ENCODE data around the gene PAPOLB. TPM values are rescaled to one million over a fixed set of nuclear protein-coding genes. Genes with fewer than 3 reads are reported as not detected.

The PAPOLB gene
- total RNA-seq, 2 experiments from 2014 or later, result not detected

DNA sequence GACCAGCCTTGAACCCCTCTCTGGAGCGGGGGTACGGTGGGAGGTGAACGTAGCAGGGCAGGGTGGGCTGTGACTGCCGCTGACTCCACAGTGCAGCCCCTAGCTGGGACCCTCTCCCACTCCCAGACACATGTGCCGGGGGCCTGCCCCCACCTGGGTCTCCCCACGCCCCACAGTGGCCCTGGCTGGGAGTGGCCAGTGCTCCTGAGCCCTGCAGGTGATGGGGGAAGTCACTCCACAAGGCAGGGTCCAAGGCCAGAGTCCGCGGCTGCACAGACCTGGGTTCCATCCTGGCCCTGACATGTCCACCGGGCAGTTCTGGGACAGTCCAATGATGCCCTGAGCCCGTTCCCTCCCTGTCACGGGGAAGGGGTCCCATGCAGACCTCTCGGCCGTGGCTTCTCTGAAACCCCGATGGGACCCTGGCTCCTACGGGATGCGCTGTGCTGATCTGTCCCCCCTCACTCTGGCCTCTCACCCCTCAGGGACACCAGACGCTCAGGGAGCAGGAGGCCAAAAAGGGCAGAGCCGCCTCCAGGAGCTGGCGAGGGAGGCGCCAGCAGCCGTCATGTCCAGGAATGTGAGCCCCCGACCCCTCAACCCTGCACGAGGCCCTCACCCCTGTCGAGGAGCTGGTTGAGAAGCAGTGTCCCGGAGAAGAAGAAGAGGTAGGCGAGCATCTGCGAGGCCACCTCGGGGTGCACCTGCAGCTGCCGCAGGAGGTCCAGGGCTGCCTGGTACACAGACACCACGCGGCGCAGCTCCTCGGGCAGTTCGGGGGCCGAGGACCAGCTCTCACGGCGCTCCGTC, 46.0 kb downstream of the PAPOLB start:
- Mint-ChIP-seq H3K9me3 (no peaks in the 10 kb centered on the region), H3K27me3 (ENCODE audit: low read depth) (peaks cover 15% of the 10 kb centered on the region), H3K36me3 (ENCODE audit: low read depth) (no peaks in the 10 kb centered on the region), H3K27ac (no peak overlapping the region), H3K4me3 (no peak overlapping the region), H3K4me1 (ENCODE audit: low read depth) (no peaks in the 10 kb centered on the region)
- intact Hi-C loops (cut with micrococcal nuclease), result no loop called here
- CTCF ChIA-PET, result interaction anchor here (0.6 to 1.4 kb wide), 4 partner anchors 9 to 129 kb away, joined by 3 read pairs; no protein-coding TSS in a partner anchor
- DNase-seq, result no peak

DNA sequence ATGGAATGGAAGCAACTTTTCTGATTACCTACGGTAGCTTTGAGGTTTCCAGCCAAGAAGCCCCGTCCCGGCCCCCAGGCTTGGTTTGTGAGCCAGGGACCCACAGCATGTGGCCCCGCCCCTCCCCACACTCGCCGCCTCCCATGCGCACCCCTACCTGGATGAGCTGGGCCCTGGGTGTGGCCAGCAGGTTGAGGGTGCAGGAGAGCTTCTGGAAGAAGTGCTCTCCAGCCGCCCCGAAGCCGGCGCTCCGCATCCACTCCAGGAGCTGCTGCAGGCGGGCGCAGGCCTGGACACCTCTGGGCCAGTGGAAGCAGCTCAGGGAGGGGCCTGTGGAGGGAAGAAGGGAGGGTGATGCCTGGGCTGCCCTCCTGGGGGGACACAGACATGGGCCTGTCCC, 46.7 kb downstream of the PAPOLB start:
- Mint-ChIP-seq H3K27ac (no peak overlapping the region), H3K4me3 (no peak overlapping the region), H3K27me3 (ENCODE audit: low read depth) (peaks cover 19% of the 10 kb centered on the region), H3K36me3 (ENCODE audit: low read depth) (no peaks in the 10 kb centered on the region), H3K4me1 (ENCODE audit: low read depth) (peaks cover 4% of the 10 kb centered on the region), H3K9me3 (no peaks in the 10 kb centered on the region)
- CTCF ChIA-PET, result interaction anchor here (0.6 to 1.4 kb wide), 2 partner anchors 10 to 130 kb away, joined by 3 read pairs; no protein-coding TSS in a partner anchor
- DNase-seq, result no peak
- intact Hi-C loops (cut with micrococcal nuclease), result no loop called here

DNA sequence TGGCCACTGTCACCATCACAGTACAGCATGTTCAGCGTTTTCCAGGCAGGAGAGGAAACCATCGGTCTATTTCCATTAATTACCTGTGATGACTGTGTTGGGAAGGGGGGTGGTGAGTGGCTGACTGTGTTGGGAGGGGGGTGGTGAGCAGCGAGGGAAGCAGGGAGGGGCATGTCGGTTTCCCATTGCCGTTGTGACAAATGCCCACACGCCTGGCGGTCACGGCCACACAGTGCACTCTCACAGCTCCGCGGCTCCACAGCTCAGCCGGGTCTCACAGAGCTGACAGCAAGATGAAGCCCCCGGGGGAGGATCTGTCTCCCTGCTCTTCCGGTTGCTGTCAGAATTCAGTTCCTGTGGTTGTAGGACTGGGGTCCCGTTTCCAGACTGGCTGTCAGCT, 47.4 kb downstream of the PAPOLB start:
- CTCF ChIA-PET, result interaction anchor here (1.4 kb wide), 1 partner anchor 11 kb away, joined by 3 read pairs; no protein-coding TSS in a partner anchor
- intact Hi-C loops (cut with micrococcal nuclease), result no loop called here
- H3K4me3 Mint-ChIP-seq, result no peak overlapping the region
- peaks cover 4% of the 10 kb centered on the region for H3K4me1 Mint-ChIP-seq (ENCODE audit: low read depth)
- DNase-seq, result no peak
- H3K27ac Mint-ChIP-seq, result no peak overlapping the region
- no peaks in the 10 kb centered on the region for H3K36me3 Mint-ChIP-seq (ENCODE audit: low read depth)
- H3K27me3 Mint-ChIP-seq (ENCODE audit: low read depth), result peaks cover 19% of the 10 kb centered on the region
- no peaks in the 10 kb centered on the region for H3K9me3 Mint-ChIP-seq

DNA sequence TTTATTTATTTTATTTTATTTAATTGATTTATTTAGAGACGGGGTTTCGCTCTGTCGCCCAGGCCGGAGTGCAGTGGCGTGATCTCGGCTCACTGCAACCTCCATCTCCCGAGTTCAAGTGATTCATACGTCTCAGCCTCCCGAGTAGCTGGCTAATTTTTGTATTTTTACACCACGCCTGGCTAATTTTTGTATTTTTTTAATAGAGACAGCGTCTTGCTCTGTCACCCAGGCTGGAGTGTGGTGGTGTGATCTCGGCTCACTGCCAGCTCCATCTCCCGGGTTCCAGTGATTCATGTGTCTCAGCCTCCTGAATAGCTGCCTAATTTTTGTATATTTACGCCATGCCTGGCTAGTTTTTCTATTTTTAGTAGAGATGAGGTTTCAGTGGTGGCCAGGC, 52.2 kb downstream of the PAPOLB start:
- no peaks in the 10 kb centered on the region for H3K36me3 Mint-ChIP-seq (ENCODE audit: low read depth)
- intact Hi-C loops (cut with micrococcal nuclease), result no loop called here
- no peak overlapping the region for H3K27ac Mint-ChIP-seq
- H3K9me3 Mint-ChIP-seq, result no peaks in the 10 kb centered on the region
- DNase-seq, result no peak
- peaks cover 18% of the 10 kb centered on the region for H3K27me3 Mint-ChIP-seq (ENCODE audit: low read depth)
- CTCF ChIA-PET, result interaction anchor here (0.8 kb wide), 1 partner anchor 11 kb away, joined by 3 read pairs; no protein-coding TSS in a partner anchor
- H3K4me3 Mint-ChIP-seq, result no peak overlapping the region
- H3K4me1 Mint-ChIP-seq (ENCODE audit: low read depth), result peaks cover 7% of the 10 kb centered on the region

DNA sequence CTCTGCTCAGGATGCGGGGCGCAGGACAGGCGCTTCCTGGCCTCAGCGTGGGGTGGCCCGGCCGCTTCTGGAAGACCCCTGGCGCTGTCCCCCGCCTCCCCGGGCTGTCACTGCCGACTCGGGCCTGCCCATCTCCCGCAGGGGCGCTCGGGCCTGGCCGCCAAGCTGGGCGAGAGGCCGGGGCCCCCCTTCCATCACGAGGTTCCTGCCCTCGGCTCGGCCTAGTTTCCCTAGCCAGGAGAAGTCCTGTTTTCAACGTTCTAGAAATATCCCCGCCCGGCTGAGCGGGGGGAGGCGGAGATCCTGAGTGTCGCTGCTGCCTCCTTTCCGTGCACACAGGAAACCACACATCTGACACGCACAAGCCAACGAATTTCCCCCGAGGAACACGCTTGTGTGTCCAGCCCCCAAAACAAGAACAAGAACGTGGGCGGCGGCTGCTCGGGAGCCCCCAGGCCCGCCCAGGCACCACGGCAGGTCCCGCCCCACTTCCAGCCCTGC, 52.7 kb downstream of the PAPOLB start:
- intact Hi-C loops (cut with micrococcal nuclease), result no loop called here
- Mint-ChIP-seq H3K9me3 (no peaks in the 10 kb centered on the region), H3K27ac (no peak overlapping the region), H3K4me1 (ENCODE audit: low read depth) (peaks cover 7% of the 10 kb centered on the region), H3K36me3 (ENCODE audit: low read depth) (no peaks in the 10 kb centered on the region), H3K4me3 (peak overlapping the region; percentile 55), H3K27me3 (ENCODE audit: low read depth) (peaks cover 15% of the 10 kb centered on the region)
- CTCF ChIA-PET, result interaction anchor here (0.8 to 1.1 kb wide), 2 partner anchors 10 to 11 kb away, joined by 3 read pairs; no protein-coding TSS in a partner anchor
- peak; percentile 55 for DNase-seq

DNA sequence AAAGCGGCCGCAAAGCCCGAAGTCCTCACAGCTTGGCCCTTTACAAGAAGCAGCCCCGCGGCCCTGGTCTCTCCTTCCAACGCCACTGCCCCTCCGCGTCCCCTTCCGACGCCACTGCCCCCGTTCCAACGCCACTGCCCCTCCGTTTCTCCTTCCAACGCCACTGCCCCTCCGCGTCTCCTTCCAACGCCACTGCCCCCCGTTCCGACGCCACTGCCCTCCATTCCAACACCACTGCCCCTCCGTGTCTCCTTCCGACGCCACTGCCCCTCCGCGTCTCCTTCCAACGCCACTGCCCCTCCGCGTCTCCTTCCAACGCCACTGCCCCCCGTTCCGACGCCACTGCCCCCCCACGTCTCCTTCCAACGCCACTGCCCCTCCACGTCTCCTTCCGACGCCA, 53.3 kb downstream of the PAPOLB start:
- intact Hi-C loops (cut with micrococcal nuclease), result no loop called here
- Mint-ChIP-seq H3K4me3 (no peak overlapping the region), H3K27me3 (ENCODE audit: low read depth) (peaks cover 13% of the 10 kb centered on the region), H3K27ac (no peak overlapping the region), H3K36me3 (ENCODE audit: low read depth) (no peaks in the 10 kb centered on the region), H3K4me1 (ENCODE audit: low read depth) (peaks cover 7% of the 10 kb centered on the region), H3K9me3 (no peaks in the 10 kb centered on the region)
- CTCF ChIA-PET, result interaction anchor here (1.1 kb wide), 1 partner anchor 10 kb away, joined by 3 read pairs; no protein-coding TSS in a partner anchor
- DNase-seq, result no peak

DNA sequence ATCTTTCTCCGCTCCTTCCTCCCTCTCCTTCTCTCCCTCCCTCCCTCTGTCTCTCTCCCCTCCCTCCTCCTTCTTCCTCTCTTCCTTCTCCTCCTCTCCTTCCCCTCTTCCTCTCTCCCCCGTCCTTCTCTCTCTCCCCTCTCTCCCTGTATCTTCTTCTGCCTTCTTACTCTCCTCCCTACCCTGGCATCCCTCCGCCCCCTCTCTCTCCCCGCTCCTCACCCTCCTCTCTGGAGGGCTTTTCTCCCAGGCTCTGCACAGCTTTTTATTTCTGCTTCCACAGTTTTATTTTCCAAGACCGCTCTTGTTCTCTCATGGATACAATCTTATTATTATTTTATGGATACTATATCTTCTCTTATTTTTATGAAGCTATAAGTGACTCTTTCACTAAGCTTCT, 53.8 kb downstream of the PAPOLB start:
- Mint-ChIP-seq H3K36me3 (ENCODE audit: low read depth) (no peaks in the 10 kb centered on the region), H3K9me3 (no peaks in the 10 kb centered on the region), H3K27ac (no peak overlapping the region), H3K4me3 (no peak overlapping the region), H3K4me1 (ENCODE audit: low read depth) (peaks cover 7% of the 10 kb centered on the region), H3K27me3 (ENCODE audit: low read depth) (peaks cover 9% of the 10 kb centered on the region)
- CTCF ChIA-PET, result interaction anchor here (1.1 kb wide), 1 partner anchor 10 kb away, joined by 3 read pairs; no protein-coding TSS in a partner anchor
- intact Hi-C loops (cut with micrococcal nuclease), result no loop called here
- DNase-seq, result no peak

Other genes with a start within 250 kb of the PAPOLB start
- gene FOXK1, start 179.7 kb downstream of the PAPOLB start, total RNA-seq, result 10 to 100 TPM; 35.0 to 35.4 TPM
- 10 to 100 TPM; 15.3 to 18.1 TPM for gene AP5Z1, start 86.4 kb downstream of the PAPOLB start, total RNA-seq
- under 1 TPM; 0.42 to 0.55 TPM for gene RADIL, start 21.7 kb upstream of the PAPOLB start, total RNA-seq
- not detected for gene MMD2, start 97.2 kb upstream of the PAPOLB start, total RNA-seq
- 1 to 10 TPM; 5.6 to 6.5 TPM for gene RBAK, start 183.8 kb upstream of the PAPOLB start, total RNA-seq